ENCODE measurements around the gene SEZ6L2. TPM values are rescaled to one million over a fixed set of nuclear protein-coding genes. Genes with fewer than 3 reads are reported as not detected.

SEZ6L2 gene
- total RNA-seq, 1 donor from 2014 or later = 15.7 TPM

DNA sequence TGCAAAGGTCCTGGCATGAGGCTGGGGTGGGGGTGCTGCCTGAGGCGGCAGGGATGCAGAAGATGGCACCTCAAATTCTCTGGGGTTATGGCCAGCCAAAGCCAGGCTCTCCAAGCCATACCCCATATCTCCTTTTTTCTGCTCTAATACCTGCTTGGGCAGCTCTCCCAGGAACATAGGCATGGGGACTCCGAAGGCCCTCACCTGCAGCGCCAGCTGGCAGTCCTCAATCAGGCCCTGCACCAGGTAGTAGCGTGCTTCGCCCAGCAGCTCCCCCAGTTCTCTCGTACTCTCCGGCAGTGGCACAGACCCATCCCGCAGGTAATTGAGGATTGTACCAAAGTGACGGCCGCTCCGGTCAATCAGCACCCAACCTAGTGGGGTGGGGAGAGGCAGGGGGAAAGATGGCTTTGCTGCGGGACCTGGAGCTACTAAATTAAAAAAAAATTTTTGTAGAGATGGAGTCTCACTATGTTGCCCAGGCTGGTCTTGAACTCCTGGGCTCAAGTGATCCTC is 23.7 kb upstream of the SEZ6L2 start:
- no peak for DNase-seq (ENCODE audit: extremely low spot score in 2 of 2)
- Histone ChIP-seq H3K4me1 (peaks cover 31% of the 10 kb centered on the region), H3K27ac (no peak overlapping the region), H3K36me3 (peaks cover 0 to 39% of the 10 kb centered on the region in 2 donors), H3K4me3 (no peak overlapping the region), H3K9me3 (no peaks in the 10 kb centered on the region), H3K27me3 (no peaks in the 10 kb centered on the region)
- intact Hi-C loops (cut with DNase I) = loop anchor here (10.0 kb wide), 1 partner anchor 82 kb away; no protein-coding TSS in a partner anchor
- TF ChIP-seq POLR2A (IDR thresholded peaks at IDR 0.05) (no peak), POLR2AphosphoS5 (IDR thresholded peaks at IDR 0.05; ENCODE audit: insufficient read depth in 1 of 2, low read depth in 1 of 2) (no peak)
- TF ChIP-seq, protein P1, sequence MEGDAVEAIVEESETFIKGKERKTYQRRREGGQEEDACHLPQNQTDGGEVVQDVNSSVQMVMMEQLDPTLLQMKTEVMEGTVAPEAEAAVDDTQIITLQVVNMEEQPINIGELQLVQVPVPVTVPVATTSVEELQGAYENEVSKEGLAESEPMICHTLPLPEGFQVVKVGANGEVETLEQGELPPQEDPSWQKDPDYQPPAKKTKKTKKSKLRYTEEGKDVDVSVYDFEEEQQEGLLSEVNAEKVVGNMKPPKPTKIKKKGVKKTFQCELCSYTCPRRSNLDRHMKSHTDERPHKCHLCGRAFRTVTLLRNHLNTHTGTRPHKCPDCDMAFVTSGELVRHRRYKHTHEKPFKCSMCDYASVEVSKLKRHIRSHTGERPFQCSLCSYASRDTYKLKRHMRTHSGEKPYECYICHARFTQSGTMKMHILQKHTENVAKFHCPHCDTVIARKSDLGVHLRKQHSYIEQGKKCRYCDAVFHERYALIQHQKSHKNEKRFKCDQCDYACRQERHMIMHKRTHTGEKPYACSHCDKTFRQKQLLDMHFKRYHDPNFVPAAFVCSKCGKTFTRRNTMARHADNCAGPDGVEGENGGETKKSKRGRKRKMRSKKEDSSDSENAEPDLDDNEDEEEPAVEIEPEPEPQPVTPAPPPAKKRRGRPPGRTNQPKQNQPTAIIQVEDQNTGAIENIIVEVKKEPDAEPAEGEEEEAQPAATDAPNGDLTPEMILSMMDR (IDR thresholded peaks at IDR 0.05) = no peak

DNA sequence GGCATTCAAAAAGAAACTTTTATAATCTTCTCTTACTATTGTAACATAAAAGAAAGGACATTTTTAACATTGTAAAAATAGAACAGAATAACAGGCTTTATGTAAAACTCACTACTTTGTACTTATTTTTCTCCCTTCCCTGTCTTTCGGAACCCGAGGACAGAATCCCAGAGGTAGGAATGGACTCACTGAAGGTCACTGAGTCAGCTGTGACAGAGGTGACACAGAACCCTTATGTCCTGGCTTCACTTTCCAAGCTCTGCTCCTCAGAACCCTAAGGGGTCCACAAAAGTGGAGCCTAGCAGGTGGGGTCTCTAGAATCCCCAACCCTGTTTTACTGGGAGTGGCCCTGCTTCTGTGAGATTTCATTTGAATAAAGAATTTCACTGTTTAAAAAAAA is 23.0 kb upstream of the SEZ6L2 start:
- H3K36me3 ChIP-seq = peaks cover 0 to 39% of the 10 kb centered on the region in 2 donors
- no peaks in the 10 kb centered on the region for H3K27me3 ChIP-seq
- no peak for DNase-seq (ENCODE audit: extremely low spot score in 2 of 2)
- no peaks in the 10 kb centered on the region for H3K9me3 ChIP-seq
- intact Hi-C loops (cut with DNase I) = loop anchor here (10.0 kb wide), 1 partner anchor 82 kb away; no protein-coding TSS in a partner anchor
- no peak overlapping the region for H3K27ac ChIP-seq
- TF ChIP-seq POLR2A (IDR thresholded peaks at IDR 0.05) = no peak
- TF ChIP-seq POLR2AphosphoS5 (IDR thresholded peaks at IDR 0.05; ENCODE audit: insufficient read depth in 1 of 2, low read depth in 1 of 2) = no peak
- TF ChIP-seq, protein P1 (IDR thresholded peaks at IDR 0.05) = no peak
- peaks cover 28% of the 10 kb centered on the region for H3K4me1 ChIP-seq
- H3K4me3 ChIP-seq = no peak overlapping the region

DNA sequence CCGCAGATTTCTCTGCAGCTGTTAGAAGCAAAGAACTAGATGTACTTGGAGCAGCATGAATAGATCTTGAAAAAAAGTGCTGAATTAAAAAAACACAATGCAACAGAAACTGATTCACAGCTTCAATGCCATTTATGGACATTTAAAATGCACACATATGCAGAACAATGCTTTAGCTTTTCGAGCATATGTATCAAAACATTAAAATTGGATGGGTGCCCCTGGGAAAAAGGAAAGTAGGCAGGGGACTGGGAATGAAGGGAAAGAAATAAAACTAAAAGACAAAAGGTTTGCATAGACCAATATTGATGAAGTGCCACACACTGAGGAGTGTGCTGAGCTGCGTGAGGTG is 21.7 kb upstream of the SEZ6L2 start:
- intact Hi-C loops (cut with DNase I) = loop anchor here (10.0 kb wide), 1 partner anchor 84 kb away; no protein-coding TSS in a partner anchor
- Histone ChIP-seq H3K4me3 (no peak overlapping the region), H3K36me3 (peaks cover 0 to 39% of the 10 kb centered on the region in 2 donors), H3K9me3 (no peaks in the 10 kb centered on the region), H3K4me1 (peaks cover 21% of the 10 kb centered on the region), H3K27me3 (no peaks in the 10 kb centered on the region), H3K27ac (no peak overlapping the region)
- TF ChIP-seq, protein P1 (IDR thresholded peaks at IDR 0.05) = no peak
- TF ChIP-seq POLR2A (IDR thresholded peaks at IDR 0.05) (no peak), POLR2AphosphoS5 (IDR thresholded peaks at IDR 0.05; ENCODE audit: insufficient read depth in 1 of 2, low read depth in 1 of 2) (no peak)
- DNase-seq (ENCODE audit: extremely low spot score in 2 of 2) = no peak

DNA sequence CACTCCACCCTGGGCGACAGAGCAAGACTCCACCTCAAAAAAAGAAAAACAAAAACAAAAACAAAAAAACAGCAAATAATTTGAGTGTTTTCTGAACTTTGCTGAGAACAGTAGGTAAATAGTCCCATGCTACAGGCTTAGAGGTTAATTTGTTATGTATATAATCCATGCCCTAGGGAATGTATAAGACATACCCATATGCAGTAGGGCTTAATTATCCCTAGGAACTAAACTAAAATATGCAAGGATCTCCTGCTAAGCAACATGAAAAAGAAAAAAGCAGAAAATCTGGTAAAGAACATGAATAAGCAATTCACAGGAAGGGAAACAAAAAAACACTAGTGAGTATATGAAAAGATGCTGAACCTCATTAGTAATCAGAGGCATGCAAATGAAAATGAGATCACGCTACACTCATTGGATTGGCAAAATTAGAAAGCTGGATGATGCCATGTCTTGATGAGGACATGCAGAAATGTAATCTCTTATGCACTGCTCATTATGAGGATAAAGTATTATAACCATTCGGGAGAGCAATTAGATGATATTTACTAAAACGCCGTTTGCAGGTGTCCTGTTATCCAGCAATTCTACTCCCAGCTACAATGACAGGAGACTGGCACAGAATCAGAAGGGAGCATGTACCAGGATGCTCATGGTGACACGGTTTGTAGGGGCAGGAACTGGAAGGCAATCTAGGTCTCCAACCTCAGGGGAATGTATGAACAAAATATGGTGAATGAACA is 21.1 kb upstream of the SEZ6L2 start:
- Histone ChIP-seq H3K36me3 (peaks cover 0 to 39% of the 10 kb centered on the region in 2 donors), H3K9me3 (no peaks in the 10 kb centered on the region), H3K4me3 (no peak overlapping the region), H3K4me1 (peaks cover 20% of the 10 kb centered on the region), H3K27ac (no peak overlapping the region), H3K27me3 (no peaks in the 10 kb centered on the region)
- intact Hi-C loops (cut with DNase I) = loop anchor here (10.0 kb wide), 1 partner anchor 84 kb away; no protein-coding TSS in a partner anchor
- TF ChIP-seq POLR2AphosphoS5 (IDR thresholded peaks at IDR 0.05; ENCODE audit: insufficient read depth in 1 of 2, low read depth in 1 of 2) = no peak
- TF ChIP-seq POLR2A (IDR thresholded peaks at IDR 0.05) = no peak
- TF ChIP-seq, protein P1 (IDR thresholded peaks at IDR 0.05) = no peak
- DNase-seq (ENCODE audit: extremely low spot score in 2 of 2) = no peak

DNA sequence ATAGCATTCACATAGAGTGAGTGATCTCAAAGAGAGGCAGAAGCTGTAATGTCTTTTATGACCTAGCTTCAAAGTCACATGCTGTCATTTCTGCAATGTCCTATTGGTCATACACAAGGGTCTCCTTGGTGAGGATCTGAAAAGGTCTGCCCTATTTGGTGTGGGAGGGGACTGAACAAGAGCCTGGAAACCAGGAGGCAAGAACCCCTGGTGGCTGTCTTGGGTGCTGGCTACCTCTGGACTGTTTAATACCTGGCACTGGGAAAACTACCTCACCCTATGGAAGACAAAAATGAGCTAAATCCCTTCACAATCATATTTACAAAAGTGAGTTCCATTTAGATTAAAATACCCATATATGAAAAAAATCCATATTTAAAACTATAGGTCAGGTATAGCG is 17.6 kb upstream of the SEZ6L2 start:
- intact Hi-C loops (cut with DNase I) = loop anchor here (1.0 kb wide), 1 partner anchor 18 kb away; no protein-coding TSS in a partner anchor
- TF ChIP-seq POLR2A (IDR thresholded peaks at IDR 0.05) (no peak), POLR2AphosphoS5 (IDR thresholded peaks at IDR 0.05; ENCODE audit: insufficient read depth in 1 of 2, low read depth in 1 of 2) (no peak)
- TF ChIP-seq, protein P1 (IDR thresholded peaks at IDR 0.05) = no peak
- Histone ChIP-seq H3K4me3 (no peak overlapping the region), H3K36me3 (peaks cover 0 to 28% of the 10 kb centered on the region in 2 donors), H3K4me1 (no peaks in the 10 kb centered on the region), H3K9me3 (no peaks in the 10 kb centered on the region), H3K27ac (no peak overlapping the region), H3K27me3 (no peaks in the 10 kb centered on the region)
- no peak for DNase-seq (ENCODE audit: extremely low spot score in 2 of 2)

Measured in vagina (tissue), 2 donors.